NT2/D1 (cell line): Measurements from ENCODE around the gene NRDE2.

ENCODE experiments used
- SUZ12 ChIP-seq: IDR thresholded peaks from 2 replicates; pipeline ENCODE4 v1.6.1; 2011; ENCODE audit not compliant: insufficient read length, insufficient read depth; ENCODE audit errors: extremely low read depth
- YY1 ChIP-seq: IDR thresholded peaks from 2 replicates; pipeline ENCODE4 v1.6.1; 2011; ENCODE audit not compliant: insufficient read length, insufficient read depth

DNA sequence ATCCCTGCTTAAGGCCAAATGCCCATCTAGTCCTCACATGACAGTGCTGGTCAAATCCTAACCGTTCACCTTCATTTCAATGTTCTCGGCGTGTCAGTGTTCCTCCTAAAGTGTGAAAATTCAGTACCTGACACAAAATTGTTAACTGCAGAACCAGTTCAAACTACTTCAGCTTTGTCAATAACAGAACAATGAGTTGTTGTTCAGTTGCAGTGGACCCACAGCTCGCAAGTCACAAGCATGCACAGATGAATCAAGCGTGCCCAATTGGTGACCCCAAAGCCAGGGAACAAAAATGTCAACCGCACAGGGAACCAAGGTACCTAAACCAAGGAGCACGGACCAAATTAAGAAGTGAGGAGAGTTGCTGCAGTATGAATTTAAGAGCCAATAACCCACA lies 23.2 kb downstream of the NRDE2 start:
- TF ChIP-seq SUZ12 (no peak), YY1 (no peak)
